Dendritic cell treated with granulocyte-macrophage colony-stimulating factor and Interleukin-4, amounts not matched to agents 40 ng/mL and 50 ng/mL, for 4 days (primary cell): Measurements from ENCODE around the gene TMEM80.

Experiments used
- H3K27ac Mint-ChIP-seq: one replicate; pipeline ENCODE4 v1.8.0; 2022; ENCODE audit warnings: mild to moderate bottlenecking, mixed read lengths
- H3K27me3 Mint-ChIP-seq: one replicate; pipeline ENCODE4 v1.8.0; 2022; ENCODE audit warnings: mild to moderate bottlenecking, mixed read lengths
- H3K36me3 Mint-ChIP-seq: one replicate; pipeline ENCODE4 v1.8.0; 2022; ENCODE audit warnings: low read depth, mixed read lengths
- H3K4me1 Mint-ChIP-seq: one replicate; pipeline ENCODE4 v1.8.0; 2022; ENCODE audit warnings: low read depth, mixed read lengths
- H3K4me3 Mint-ChIP-seq: one replicate; pipeline ENCODE4 v1.8.0; 2022; ENCODE audit warnings: mild to moderate bottlenecking, moderate library complexity, mixed read lengths
- H3K9me3 Mint-ChIP-seq: one replicate; pipeline ENCODE4 v1.8.0; 2022; ENCODE audit warnings: mixed read lengths
- intact Hi-C: fragments of 100-400 bp; cut with micrococcal nuclease; formaldehyde crosslinking; loops from one replicate; pipeline ENCODE4 v1.15.0; 2022

The TMEM80 gene

GRCh38 chr11:699753-700152 is 4.1 kb downstream of the TMEM80 start:
- Mint-ChIP-seq H3K4me1 (peaks cover 62% of the 10 kb centered on the region), H3K27ac (no peak overlapping the region), H3K36me3 (peaks cover 68% of the 10 kb centered on the region), H3K4me3 (no peak overlapping the region), H3K27me3 (peaks cover 4% of the 10 kb centered on the region), H3K9me3 (no peaks in the 10 kb centered on the region)
- intact Hi-C loops: no loop called here

GRCh38 chr11:701741-702461 is 6.3 kb downstream of the TMEM80 start:
- H3K27ac Mint-ChIP-seq: no peak overlapping the region

GRCh38 chr11:702462-703461 is 7.1 kb downstream of the TMEM80 start:
- Mint-ChIP-seq H3K27ac (peak overlapping the region; percentile 73), H3K4me1 (peaks cover 56% of the 10 kb centered on the region), H3K9me3 (no peaks in the 10 kb centered on the region), H3K27me3 (peaks cover 27% of the 10 kb centered on the region), H3K4me3 (no peak overlapping the region), H3K36me3 (peaks cover 70% of the 10 kb centered on the region)
- intact Hi-C loops: no loop called here

More at GRCh38 chr11:701741-702461, 6.3 kb downstream of the TMEM80 start:
- peaks cover 19% of the 10 kb centered on the region for H3K27me3 Mint-ChIP-seq
- peaks cover 70% of the 10 kb centered on the region for H3K36me3 Mint-ChIP-seq
- H3K9me3 Mint-ChIP-seq: no peaks in the 10 kb centered on the region
- no peak overlapping the region for H3K4me3 Mint-ChIP-seq
- H3K4me1 Mint-ChIP-seq: peaks cover 64% of the 10 kb centered on the region
- intact Hi-C loops: no loop called here

GRCh38 chr11:703506-703905 is 7.9 kb downstream of the TMEM80 start:
- peaks cover 48% of the 10 kb centered on the region for H3K4me1 Mint-ChIP-seq
- intact Hi-C loops: no loop called here
- H3K4me3 Mint-ChIP-seq: no peak overlapping the region
- H3K27ac Mint-ChIP-seq: peak overlapping the region; percentile 73
- peaks cover 63% of the 10 kb centered on the region for H3K36me3 Mint-ChIP-seq
- no peaks in the 10 kb centered on the region for H3K9me3 Mint-ChIP-seq
- H3K27me3 Mint-ChIP-seq: peaks cover 35% of the 10 kb centered on the region

- Mint-ChIP-seq H3K27ac (no peak overlapping the region), H3K4me1 (peaks cover 41% of the 10 kb centered on the region), H3K27me3 (peaks cover 40% of the 10 kb centered on the region), H3K9me3 (no peaks in the 10 kb centered on the region), H3K4me3 (no peak overlapping the region), H3K36me3 (peaks cover 56% of the 10 kb centered on the region)
- intact Hi-C loops: no loop called here
Observed at GRCh38 chr11:704228-704674, 8.6 kb downstream of the TMEM80 start.

GRCh38 chr11:704781-705645 is 9.4 kb downstream of the TMEM80 start:
- H3K27ac Mint-ChIP-seq: no peak overlapping the region
- H3K36me3 Mint-ChIP-seq: peaks cover 50% of the 10 kb centered on the region
- H3K9me3 Mint-ChIP-seq: no peaks in the 10 kb centered on the region
- H3K4me1 Mint-ChIP-seq: peaks cover 36% of the 10 kb centered on the region
- intact Hi-C loops: no loop called here
- peaks cover 47% of the 10 kb centered on the region for H3K27me3 Mint-ChIP-seq
- no peak overlapping the region for H3K4me3 Mint-ChIP-seq

GRCh38 chr11:705646-706438 is 10.2 kb downstream of the TMEM80 start, which contains the start of gene EPS8L2:
EPS8L2 (plus strand) TSS chr11:706231; CDS start chr11:709408, 3,177 bp downstream.
- Mint-ChIP-seq H3K27me3 (peaks cover 55% of the 10 kb centered on the region), H3K4me3 (peak within 1 kb of the TSS; percentile 64), H3K27ac (no peak within 1 kb of the TSS), H3K4me1 (peaks cover 41% of the 10 kb centered on the region), H3K36me3 (peaks cover 42% of the 10 kb centered on the region), H3K9me3 (no peaks in the 10 kb centered on the region)
- intact Hi-C loops: no loop called here

- intact Hi-C loops: no loop called here
- no peaks in the 10 kb centered on the region for H3K9me3 Mint-ChIP-seq
- H3K4me1 Mint-ChIP-seq: peaks cover 43% of the 10 kb centered on the region
- no peak overlapping the region for H3K4me3 Mint-ChIP-seq
- peaks cover 35% of the 10 kb centered on the region for H3K36me3 Mint-ChIP-seq
- H3K27me3 Mint-ChIP-seq: peaks cover 62% of the 10 kb centered on the region
- H3K27ac Mint-ChIP-seq: no peak overlapping the region
Observed at GRCh38 chr11:706439-706956, 10.9 kb downstream of the TMEM80 start.

- H3K27me3 Mint-ChIP-seq: peaks cover 68% of the 10 kb centered on the region
- H3K4me3 Mint-ChIP-seq: no peak overlapping the region
- intact Hi-C loops: no loop called here
- H3K27ac Mint-ChIP-seq: no peak overlapping the region
- peaks cover 37% of the 10 kb centered on the region for H3K4me1 Mint-ChIP-seq
- peaks cover 29% of the 10 kb centered on the region for H3K36me3 Mint-ChIP-seq
- no peaks in the 10 kb centered on the region for H3K9me3 Mint-ChIP-seq
Observed at GRCh38 chr11:706957-707816, 11.6 kb downstream of the TMEM80 start.

GRCh38 chr11:707817-708420 is 12.3 kb downstream of the TMEM80 start:
- H3K27ac Mint-ChIP-seq: no peak overlapping the region
- intact Hi-C loops: no loop called here
- peaks cover 74% of the 10 kb centered on the region for H3K27me3 Mint-ChIP-seq
- peaks cover 22% of the 10 kb centered on the region for H3K36me3 Mint-ChIP-seq
- H3K9me3 Mint-ChIP-seq: no peaks in the 10 kb centered on the region
- peaks cover 30% of the 10 kb centered on the region for H3K4me1 Mint-ChIP-seq
- H3K4me3 Mint-ChIP-seq: no peak overlapping the region

GRCh38 chr11:708511-708910 is 12.9 kb downstream of the TMEM80 start:
- intact Hi-C loops: no loop called here
- peaks cover 80% of the 10 kb centered on the region for H3K27me3 Mint-ChIP-seq
- H3K27ac Mint-ChIP-seq: no peak overlapping the region
- H3K4me3 Mint-ChIP-seq: no peak overlapping the region
- H3K4me1 Mint-ChIP-seq: peaks cover 24% of the 10 kb centered on the region
- H3K36me3 Mint-ChIP-seq: peaks cover 19% of the 10 kb centered on the region
- no peaks in the 10 kb centered on the region for H3K9me3 Mint-ChIP-seq
